ENCODE measurements around the gene SYT1. TPM values are rescaled to one million over a fixed set of nuclear protein-coding genes. Genes with fewer than 3 reads are reported as not detected.

Gene SYT1
- total RNA-seq, 1 experiment from 2014 or later: 80.9 TPM

DNA sequence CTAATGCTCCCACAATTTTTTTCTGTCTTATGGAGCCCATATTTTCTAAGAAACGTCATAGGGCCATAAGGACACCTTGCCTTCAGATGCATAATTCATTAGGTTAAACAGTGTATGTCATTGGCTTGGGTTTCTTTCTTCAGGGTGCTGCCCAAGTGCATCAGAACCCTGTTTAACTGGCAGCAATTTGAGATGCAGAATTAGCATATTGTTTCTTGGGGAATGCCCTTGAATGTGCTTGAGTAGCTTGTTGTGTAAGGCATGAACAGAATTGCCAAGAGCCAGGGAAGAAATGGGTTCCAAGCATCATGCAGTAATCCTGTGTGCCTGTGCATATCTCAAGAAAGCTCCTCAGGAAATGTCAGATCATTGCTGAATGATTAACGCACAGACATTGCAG, 277.2 kb downstream of the SYT1 start:
- intact Hi-C loops (cut with micrococcal nuclease; ENCODE audit: unreplicated experiment): no loop called here
- Histone ChIP-seq H3K27ac (ENCODE audit: low read depth, low read length, poor library complexity, severe bottlenecking) (no peak overlapping the region), H3K9me3 (ENCODE audit: low read depth, low read length, poor library complexity, severe bottlenecking) (no peaks in the 10 kb centered on the region), H3K4me1 (ENCODE audit: insufficient read depth, low read length, poor library complexity, severe bottlenecking) (peaks cover 19% of the 10 kb centered on the region), H3K36me3 (ENCODE audit: insufficient read depth, low read length, poor library complexity, severe bottlenecking) (no peaks in the 10 kb centered on the region), H3K27me3 (replicated peaks; ENCODE audit: insufficient read depth, low read depth, low read length, poor library complexity) (no peaks in the 10 kb centered on the region), H3K4me3 (ENCODE audit: low read depth, low read length, poor library complexity, severe bottlenecking) (no peak overlapping the region)
- no TSS peak for BruUV-seq (replicated peaks)
- POLR2A ChIA-PET (ENCODE audit: low non-redundant PET): no interaction called here
- CTCF ChIA-PET: no interaction called here
- DNase-seq (ENCODE audit: low spot score): no peak
- TF ChIP-seq EZH2 (IDR thresholded peaks at IDR 0.05; ENCODE audit: borderline replicate concordance, low read depth, low read length, poor library complexity, severe bottlenecking) (no peak), CTCF (conservative IDR thresholded peaks at IDR 0.05; ENCODE audit: low read depth, low read length) (no peak)

GRCh38 chr12:79143803-79144202, 279.2 kb downstream of the SYT1 start:
- no TSS peak for BruUV-seq (replicated peaks)
- Histone ChIP-seq H3K27ac (ENCODE audit: low read depth, low read length, poor library complexity, severe bottlenecking) (no peak overlapping the region), H3K9me3 (ENCODE audit: low read depth, low read length, poor library complexity, severe bottlenecking) (no peaks in the 10 kb centered on the region), H3K4me3 (ENCODE audit: low read depth, low read length, poor library complexity, severe bottlenecking) (no peak overlapping the region), H3K27me3 (replicated peaks; ENCODE audit: insufficient read depth, low read depth, low read length, poor library complexity) (no peaks in the 10 kb centered on the region), H3K4me1 (ENCODE audit: insufficient read depth, low read length, poor library complexity, severe bottlenecking) (peaks cover 19% of the 10 kb centered on the region), H3K36me3 (ENCODE audit: insufficient read depth, low read length, poor library complexity, severe bottlenecking) (no peaks in the 10 kb centered on the region)
- TF ChIP-seq CTCF (conservative IDR thresholded peaks at IDR 0.05; ENCODE audit: low read depth, low read length) (no peak), EZH2 (IDR thresholded peaks at IDR 0.05; ENCODE audit: borderline replicate concordance, low read depth, low read length, poor library complexity, severe bottlenecking) (no peak)
- ChIA-PET CTCF (no interaction called here), POLR2A (ENCODE audit: low non-redundant PET) (no interaction called here)
- intact Hi-C loops (cut with micrococcal nuclease; ENCODE audit: unreplicated experiment): no loop called here
- DNase-seq (ENCODE audit: low spot score): peak; percentile 90

DNA sequence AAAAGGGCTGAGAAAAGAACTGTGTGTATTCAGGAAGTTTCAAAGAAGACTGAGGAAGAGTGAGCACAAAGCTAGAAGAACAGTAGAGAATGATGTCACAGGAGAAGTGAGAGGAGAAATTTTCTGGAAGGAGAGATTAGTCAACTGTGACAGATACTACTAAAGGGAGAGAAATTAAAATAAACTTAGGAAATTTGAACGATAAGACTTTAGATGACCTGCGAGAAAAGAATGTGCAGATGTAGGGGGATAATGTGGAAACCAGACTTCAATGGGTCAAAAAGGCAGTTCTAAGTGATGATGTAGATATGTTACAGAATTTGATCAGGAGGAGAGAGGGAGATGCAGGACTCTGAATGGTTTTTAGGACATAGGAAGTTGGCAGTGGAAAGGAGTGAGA, 287.4 kb downstream of the SYT1 start:
- intact Hi-C loops (cut with micrococcal nuclease; ENCODE audit: unreplicated experiment): no loop called here
- TF ChIP-seq CTCF (conservative IDR thresholded peaks at IDR 0.05; ENCODE audit: low read depth, low read length): no peak
- ChIA-PET POLR2A (ENCODE audit: low non-redundant PET) (no interaction called here), CTCF (no interaction called here)
- Histone ChIP-seq H3K4me1 (ENCODE audit: insufficient read depth, low read length, poor library complexity, severe bottlenecking) (peaks cover 13% of the 10 kb centered on the region), H3K27ac (ENCODE audit: low read depth, low read length, poor library complexity, severe bottlenecking) (no peak overlapping the region), H3K9me3 (ENCODE audit: low read depth, low read length, poor library complexity, severe bottlenecking) (no peaks in the 10 kb centered on the region), H3K27me3 (replicated peaks; ENCODE audit: insufficient read depth, low read depth, low read length, poor library complexity) (no peaks in the 10 kb centered on the region), H3K36me3 (ENCODE audit: insufficient read depth, low read length, poor library complexity, severe bottlenecking) (no peaks in the 10 kb centered on the region), H3K4me3 (ENCODE audit: low read depth, low read length, poor library complexity, severe bottlenecking) (no peak overlapping the region)
- DNase-seq (ENCODE audit: low spot score): no peak
- BruUV-seq (replicated peaks): no TSS peak

Measured in A673 (cell line).